CD14-positive monocyte (primary cell): ENCODE results near the gene SEMG1. TPM values are rescaled to one million over a fixed set of nuclear protein-coding genes. Genes with fewer than 3 reads are reported as not detected.

ENCODE experiments used
- DNase-seq, 3 donors: peaks; one replicate each; pipeline ENCODE4 v3.0.0-alpha.2; 2011 to 2022
- H2AFZ ChIP-seq: 2 replicates; pipeline ENCODE4 v1.6.0; 2012; ENCODE audit warnings: mild to moderate bottlenecking, low read depth, low read length, inconsistent platforms; ENCODE audit not compliant: insufficient read depth, poor library complexity, severe bottlenecking
- H3K27ac ChIP-seq, 2 donors: 1 replicate in 1 of 2; 2 replicates in 1 of 2; pipeline ENCODE4 v1.5.1; 2012 to 2013; ENCODE audit warnings: low read length in 2 of 2, control low read depth in 1 of 2, inconsistent platforms in 1 of 2, low read depth in 1 of 2, mild to moderate bottlenecking in 1 of 2
- H3K27me3 ChIP-seq, 2 donors: one replicate each; pipeline versions ENCODE4 v1.6.0 to v1.6.1; 2011 to 2013; ENCODE audit warnings: low read length in 2 of 2; ENCODE audit not compliant: control insufficient read depth in 2 of 2, insufficient read depth in 2 of 2
- H3K36me3 ChIP-seq, 2 donors: replicated peaks in 1 of 2; 1 replicate in 1 of 2; 2 replicates in 1 of 2; pipeline versions ENCODE4 v1.5.1 to v1.6.1; 2012 to 2013; ENCODE audit warnings: low read length in 2 of 2, control low read depth in 1 of 2, inconsistent platforms in 1 of 2, mild to moderate bottlenecking in 1 of 2; ENCODE audit not compliant: insufficient read depth in 2 of 2, control insufficient read depth in 1 of 2
- H3K4me1 ChIP-seq, 2 donors: 1 replicate in 1 of 2; 2 replicates in 1 of 2; pipeline versions ENCODE4 v1.5.1 to v1.6.1; 2012 to 2013; ENCODE audit warnings: low read length in 2 of 2, control low read depth in 1 of 2, inconsistent platforms in 1 of 2, mild to moderate bottlenecking in 1 of 2, moderate library complexity in 1 of 2; ENCODE audit not compliant: insufficient read depth in 2 of 2, control insufficient read depth in 1 of 2
- H3K4me2 ChIP-seq: replicated peaks from 2 replicates; pipeline ENCODE3; 2012; ENCODE audit warnings: low read length, moderate library complexity, mild to moderate bottlenecking; ENCODE audit not compliant: poor library complexity, severe bottlenecking; ENCODE audit errors: extremely low read depth
- H3K4me3 ChIP-seq, 3 experiments: fragments of 200-600 bp in 1 of 3; sonication (generic) in 1 of 3; replicated peaks in 1 of 3; 1 replicate in 2 of 3; 2 replicates in 1 of 3; pipeline ENCODE4 v1.5.1; 2011 to 2013; ENCODE audit warnings: low read length in 3 of 3, mild to moderate bottlenecking in 3 of 3, control low read depth in 2 of 3, low read depth in 2 of 3, inconsistent platforms in 1 of 3, moderate library complexity in 1 of 3
- H3K79me2 ChIP-seq: 2 replicates; pipeline ENCODE4 v1.6.0; 2012; ENCODE audit warnings: mild to moderate bottlenecking, control low read depth, inconsistent platforms, low read length, moderate library complexity; ENCODE audit not compliant: insufficient read depth
- H3K9ac ChIP-seq: 2 replicates; pipeline ENCODE4 v1.6.0; 2017; ENCODE audit warnings: low read length, mild to moderate bottlenecking; ENCODE audit not compliant: insufficient read depth, poor library complexity, severe bottlenecking
- H3K9me3 ChIP-seq, 2 donors: replicated peaks in 1 of 2; 1 replicate in 1 of 2; 2 replicates in 1 of 2; pipeline versions ENCODE4 v1.5.1 to v1.6.1; 2012 to 2013; ENCODE audit warnings: low read length in 2 of 2, control low read depth in 1 of 2; ENCODE audit not compliant: control insufficient read depth in 1 of 2, insufficient read depth in 1 of 2
- H4K20me1 ChIP-seq: 2 replicates; pipeline ENCODE4 v1.6.0; 2012; ENCODE audit warnings: mild to moderate bottlenecking, low read length, control low read depth, moderate library complexity; ENCODE audit not compliant: insufficient read depth
- H3K27ac Mint-ChIP-seq, 7 donors: one replicate each; pipeline ENCODE4 v1.8.0; 2020; ENCODE audit warnings: mild to moderate bottlenecking in 7 of 7, mixed read lengths in 7 of 7, moderate library complexity in 6 of 7, inconsistent platforms in 2 of 7
- H3K27me3 Mint-ChIP-seq, 3 donors: one replicate each; pipeline ENCODE4 v1.8.0; 2021 to 2022; ENCODE audit warnings: low read depth in 3 of 3, mild to moderate bottlenecking in 3 of 3, mixed read lengths in 3 of 3, moderate library complexity in 3 of 3, inconsistent platforms in 1 of 3
- H3K36me3 Mint-ChIP-seq, 2 donors: one replicate each; pipeline ENCODE4 v1.8.0; 2020; ENCODE audit warnings: mixed read lengths in 2 of 2, inconsistent platforms in 1 of 2, mild to moderate bottlenecking in 1 of 2
- H3K4me1 Mint-ChIP-seq: one replicate; pipeline ENCODE4 v1.8.0; 2020; ENCODE audit warnings: mild to moderate bottlenecking, mixed read lengths
- H3K4me3 Mint-ChIP-seq, 2 donors: one replicate each; pipeline ENCODE4 v1.8.0; 2020; ENCODE audit warnings: mild to moderate bottlenecking in 2 of 2, mixed read lengths in 2 of 2, moderate library complexity in 1 of 2
- H3K9me3 Mint-ChIP-seq, 7 donors: one replicate each; pipeline ENCODE4 v1.8.0; 2020 to 2022; ENCODE audit warnings: mixed read lengths in 7 of 7, mild to moderate bottlenecking in 6 of 7, moderate library complexity in 6 of 7, inconsistent platforms in 2 of 7
- CTCF ChIP-seq: fragments of 200-600 bp; IDR thresholded peaks from one replicate; pipeline ENCODE4 v1.8.0; 2022; ENCODE audit warnings: antibody characterized with exemption, mild to moderate bottlenecking
- WGBS: methylation state at CpG from one replicate; pipeline ENCODE4 v1.1.5; 2013; ENCODE audit warnings: missing lambda C conversion rate; ENCODE audit not compliant: insufficient coverage; 5-methylcytosine and 5-hydroxymethylcytosine counted together
- intact Hi-C, 2 donors: fragments of 100-400 bp; cut with micrococcal nuclease; formaldehyde crosslinking; loops; one replicate each; pipeline versions ENCODE4 v1.15.0 to v1.15.1; 2023
- polyA plus RNA-seq, 3 donors: library from polyadenylated mRNA; depleted of rRNA in 1 of 3; unstranded in 2 of 3; stranded (reverse) in 1 of 3; fragments of 300-500 nt in 2 of 3; fragments of >200 nt in 1 of 3; fragmentation: Illumina TruSeq in 2 of 3; gene quantifications; 1 replicate in 2 of 3; 2 replicates in 1 of 3; pipeline ENCODE4 v1.2.3, GENCODE V29; 2012 to 2021

The SEMG1 gene
- polyA plus RNA-seq, 3 donors, result not detected

- no CpG with 5 or more reads among the region's 4 CpGs for WGBS
These were observed 14.2 kb downstream of the SEMG1 start, which contains the start of gene SEMG2 for GRCh38 chr20:45221076-45221475. Gene SEMG2, plus strand, starts transcription at chr20:45221373. Its CDS starts 17 bp downstream, at chr20:45221390.

GRCh38 chr20:45223136-45223535 is 16.3 kb downstream of the SEMG1 start:
- no peaks in the 10 kb centered on the region for H3K4me1 Mint-ChIP-seq
- no peak for DNase-seq
- no peaks in the 10 kb centered on the region for H4K20me1 ChIP-seq
- H3K9me3 Mint-ChIP-seq, result peaks cover 0 to 1% (median 0%) of the 10 kb centered on the region in 7 donors
- no peak overlapping the region for H3K4me3 ChIP-seq
- H3K27ac Mint-ChIP-seq, result no peak overlapping the region
- no peak overlapping the region for H3K4me2 ChIP-seq
- peaks cover 7 to 16% of the 10 kb centered on the region in 2 donors for H3K27me3 ChIP-seq
- H2AFZ ChIP-seq, result no peak overlapping the region
- no peak overlapping the region for H3K4me3 Mint-ChIP-seq
- H3K36me3 Mint-ChIP-seq, result no peaks in the 10 kb centered on the region
- H3K9me3 ChIP-seq, result no peaks in the 10 kb centered on the region
- no peak for TF ChIP-seq CTCF
- no peaks in the 10 kb centered on the region for H3K79me2 ChIP-seq
- intact Hi-C loops, result no loop called here
- H3K4me1 ChIP-seq, result no peaks in the 10 kb centered on the region
- H3K27me3 Mint-ChIP-seq, result peaks cover 9 to 41% (median 18%) of the 10 kb centered on the region in 3 donors
- H3K27ac ChIP-seq, result no peak overlapping the region
- H3K36me3 ChIP-seq, result no peaks in the 10 kb centered on the region
- H3K9ac ChIP-seq, result no peak overlapping the region

More at GRCh38 chr20:45221076-45221475, 14.2 kb downstream of the SEMG1 start, which contains the start of gene SEMG2:
- Histone ChIP-seq H3K36me3 (no peaks in the 10 kb centered on the region), H3K9ac (no peak within 1 kb of the TSS), H3K27ac (no peak within 1 kb of the TSS), H2AFZ (no peak within 1 kb of the TSS), H3K9me3 (no peaks in the 10 kb centered on the region), H4K20me1 (no peaks in the 10 kb centered on the region), H3K27me3 (peaks cover 7 to 16% of the 10 kb centered on the region in 2 donors), H3K4me2 (no peak within 1 kb of the TSS), H3K4me3 (no peak within 1 kb of the TSS), H3K4me1 (no peaks in the 10 kb centered on the region), H3K79me2 (no peaks in the 10 kb centered on the region)
- peaks cover 0 to 2% (median 0%) of the 10 kb centered on the region in 7 donors for H3K9me3 Mint-ChIP-seq
- H3K27me3 Mint-ChIP-seq, result peaks cover 9 to 36% (median 17%) of the 10 kb centered on the region in 3 donors
- no peak for DNase-seq
- H3K36me3 Mint-ChIP-seq, result no peaks in the 10 kb centered on the region
- intact Hi-C loops, result no loop called here
- H3K27ac Mint-ChIP-seq, result no peak within 1 kb of the TSS
- peak within 1 kb of the TSS in 1 of 2 donors; percentile 14 for H3K4me3 Mint-ChIP-seq
- H3K4me1 Mint-ChIP-seq, result no peaks in the 10 kb centered on the region
- no peak for TF ChIP-seq CTCF
